ENCODE data around the gene ALDH1A2. TPM values are rescaled to one million over a fixed set of nuclear protein-coding genes. Genes with fewer than 3 reads are reported as not detected.

ALDH1A2 gene
- polyA plus RNA-seq, 1 donor from 2014 or later: 0.24 TPM

- Histone ChIP-seq H3K79me2 (replicated peaks; ENCODE audit: insufficient read depth, low read length) (no peaks in the 10 kb centered on the region), H3K27me3 (ENCODE audit: insufficient read depth, low read depth, low read length) (no peaks in the 10 kb centered on the region), H3K9ac (ENCODE audit: low read length) (no peak overlapping the region), H3K4me2 (ENCODE audit: low read length) (no peak overlapping the region), H2AFZ (ENCODE audit: low read depth, low read length) (no peak overlapping the region), H3K4me3 (ENCODE audit: low read length) (no peak overlapping the region), H3F3A (ENCODE audit: insufficient read depth, low read length, poor library complexity, severe bottlenecking) (no peaks in the 10 kb centered on the region), H3K36me3 (ENCODE audit: insufficient read depth, low read length) (no peaks in the 10 kb centered on the region), H3K9me2 (ENCODE audit: insufficient read depth, low read length) (no peaks in the 10 kb centered on the region), H3K9me3 (ENCODE audit: low read length) (no peaks in the 10 kb centered on the region), H3K27ac (ENCODE audit: low read length) (no peak overlapping the region), H4K20me1 (ENCODE audit: insufficient read depth) (no peaks in the 10 kb centered on the region)
- TF ChIP-seq CTCF (IDR thresholded peaks at IDR 0.05; ENCODE audit: poor library complexity, severe bottlenecking): no peak
- no peak for TF ChIP-seq POLR2AphosphoS5 (IDR thresholded peaks at IDR 0.05)
- no peak for TF ChIP-seq SMC3 (conservative IDR thresholded peaks at IDR 0.05; ENCODE audit: poor library complexity)
- TF ChIP-seq RAD21 (conservative IDR thresholded peaks at IDR 0.05): no peak
- TF ChIP-seq EZH2 (IDR thresholded peaks at IDR 0.05; ENCODE audit: borderline replicate concordance, insufficient read depth, low read length, poor library complexity, severe bottlenecking): no peak
- no peak for TF ChIP-seq REST (IDR thresholded peaks at IDR 0.05; ENCODE audit: borderline replicate concordance)
- TF ChIP-seq TAF1 (IDR thresholded peaks at IDR 0.05; ENCODE audit: low read depth): no peak
- TF ChIP-seq MXI1 (conservative IDR thresholded peaks at IDR 0.05; ENCODE audit: poor library complexity, severe bottlenecking): no peak
- TF ChIP-seq EP300 (conservative IDR thresholded peaks at IDR 0.05; ENCODE audit: poor library complexity, severe bottlenecking): no peak
These were observed 45.6 kb upstream of the ALDH1A2 start for GRCh38 chr15:58110999-58111717.

GRCh38 chr15:58109419-58109818, 43.9 kb upstream of the ALDH1A2 start:
- Histone ChIP-seq H4K20me1 (ENCODE audit: insufficient read depth) (no peaks in the 10 kb centered on the region), H3K9me2 (ENCODE audit: insufficient read depth, low read length) (no peaks in the 10 kb centered on the region), H3K27me3 (ENCODE audit: insufficient read depth, low read depth, low read length) (no peaks in the 10 kb centered on the region), H3K9me3 (ENCODE audit: low read length) (no peaks in the 10 kb centered on the region), H3K9ac (ENCODE audit: low read length) (no peak overlapping the region), H3F3A (ENCODE audit: insufficient read depth, low read length, poor library complexity, severe bottlenecking) (no peaks in the 10 kb centered on the region), H3K36me3 (ENCODE audit: insufficient read depth, low read length) (no peaks in the 10 kb centered on the region), H3K27ac (ENCODE audit: low read length) (no peak overlapping the region), H3K79me2 (replicated peaks; ENCODE audit: insufficient read depth, low read length) (no peaks in the 10 kb centered on the region), H2AFZ (ENCODE audit: low read depth, low read length) (no peak overlapping the region), H3K4me3 (ENCODE audit: low read length) (no peak overlapping the region), H3K4me2 (ENCODE audit: low read length) (no peak overlapping the region)
- TF ChIP-seq TAF1 (IDR thresholded peaks at IDR 0.05; ENCODE audit: low read depth): no peak
- no peak for TF ChIP-seq REST (IDR thresholded peaks at IDR 0.05; ENCODE audit: borderline replicate concordance)
- no peak for TF ChIP-seq CTCF (IDR thresholded peaks at IDR 0.05; ENCODE audit: poor library complexity, severe bottlenecking)
- TF ChIP-seq SMC3 (conservative IDR thresholded peaks at IDR 0.05; ENCODE audit: poor library complexity): no peak
- no peak for TF ChIP-seq EZH2 (IDR thresholded peaks at IDR 0.05; ENCODE audit: borderline replicate concordance, insufficient read depth, low read length, poor library complexity, severe bottlenecking)
- no peak for TF ChIP-seq RAD21 (conservative IDR thresholded peaks at IDR 0.05)
- TF ChIP-seq MXI1 (conservative IDR thresholded peaks at IDR 0.05; ENCODE audit: poor library complexity, severe bottlenecking): no peak
- TF ChIP-seq POLR2AphosphoS5 (IDR thresholded peaks at IDR 0.05): no peak
- TF ChIP-seq EP300 (conservative IDR thresholded peaks at IDR 0.05; ENCODE audit: poor library complexity, severe bottlenecking): no peak

All from neural cell (in vitro differentiated cells).